Cardiac septum (tissue), 1 donor: ENCODE measurements around the gene CTXN1. TPM values are rescaled to one million over a fixed set of nuclear protein-coding genes. Genes with fewer than 3 reads are reported as not detected.

Experiments used
- DNase-seq: peaks from one replicate; pipeline ENCODE4 v3.0.0-alpha.2; 2020; ENCODE audit warnings: low spot score
- intact Hi-C: fragments of 100-400 bp; cut with DNase I; formaldehyde crosslinking; loops from one replicate; pipeline ENCODE4 v1.14.0; 2022
- total RNA-seq: library from RNA; stranded (reverse); fragmentation: NEBNext Ultra II Directional; extraction: Animal tissue kit (Norgen Biotek cat#: 25700); gene quantifications from one replicate; pipeline ENCODE4 v1.2.1, GENCODE V29; 2021
- donor health status: DM: no; HTN: no; CAD: no.

Gene CTXN1
- total RNA-seq, 1 donor from 2014 or later: 0.24 TPM

DNA sequence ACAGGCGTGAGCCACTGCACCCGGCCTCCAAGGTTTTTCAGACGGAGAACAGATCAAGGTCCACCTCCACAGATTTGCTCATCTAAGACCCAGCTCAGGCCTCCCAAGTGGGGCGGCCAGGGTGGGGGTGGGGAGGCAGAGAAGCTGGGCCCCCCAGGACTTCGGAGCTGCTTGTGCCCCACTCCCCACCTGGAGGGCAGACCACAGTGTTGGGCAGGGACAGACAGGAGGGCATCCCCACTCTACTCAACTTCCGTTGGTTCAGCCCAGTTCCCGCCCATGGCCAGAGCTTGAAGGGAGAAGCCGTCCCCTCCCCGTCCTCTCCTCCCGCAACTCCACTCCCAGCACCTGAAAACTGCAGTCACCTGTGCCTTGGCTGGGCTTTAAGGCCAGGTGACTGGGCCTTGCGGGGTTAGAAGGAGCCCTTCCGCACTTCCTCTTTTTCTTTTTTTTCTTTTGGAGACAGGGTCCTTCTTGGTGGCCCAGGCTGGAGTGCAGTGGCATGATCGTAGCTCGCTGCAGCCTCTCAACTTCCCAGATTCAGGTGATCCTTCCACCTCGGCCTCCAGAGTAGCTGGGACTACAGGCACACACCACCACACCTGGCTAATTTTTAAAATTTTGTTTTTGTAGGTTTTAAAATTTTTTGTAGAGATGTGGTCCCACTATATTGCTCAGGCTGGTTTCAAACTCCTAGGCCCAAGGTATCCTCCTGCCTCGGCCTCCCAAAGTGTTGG, 38.4 kb downstream of the CTXN1 start:
- DNase-seq: no peak
- intact Hi-C loops: no loop called here

DNA sequence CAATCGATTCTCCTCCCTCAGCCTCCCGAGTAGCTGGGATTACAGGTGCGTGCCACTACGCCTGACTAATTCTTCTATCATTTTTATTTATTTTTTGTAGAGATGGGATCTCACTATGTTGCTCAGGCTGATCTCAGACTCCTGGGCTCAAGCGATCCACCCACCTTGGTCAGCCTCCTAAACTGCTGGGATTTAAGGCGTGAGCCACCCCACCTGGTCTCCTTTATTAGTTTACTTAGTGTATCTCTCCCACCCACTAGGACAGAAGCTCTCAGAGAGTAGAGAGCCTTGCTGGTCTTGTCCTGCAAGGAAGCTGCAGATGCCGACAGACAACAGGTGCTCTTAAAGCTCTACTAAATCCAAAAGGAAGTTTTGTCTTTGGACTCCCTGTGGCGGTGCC, 40.1 kb downstream of the CTXN1 start:
- intact Hi-C loops: no loop called here
- DNase-seq: no peak

DNA sequence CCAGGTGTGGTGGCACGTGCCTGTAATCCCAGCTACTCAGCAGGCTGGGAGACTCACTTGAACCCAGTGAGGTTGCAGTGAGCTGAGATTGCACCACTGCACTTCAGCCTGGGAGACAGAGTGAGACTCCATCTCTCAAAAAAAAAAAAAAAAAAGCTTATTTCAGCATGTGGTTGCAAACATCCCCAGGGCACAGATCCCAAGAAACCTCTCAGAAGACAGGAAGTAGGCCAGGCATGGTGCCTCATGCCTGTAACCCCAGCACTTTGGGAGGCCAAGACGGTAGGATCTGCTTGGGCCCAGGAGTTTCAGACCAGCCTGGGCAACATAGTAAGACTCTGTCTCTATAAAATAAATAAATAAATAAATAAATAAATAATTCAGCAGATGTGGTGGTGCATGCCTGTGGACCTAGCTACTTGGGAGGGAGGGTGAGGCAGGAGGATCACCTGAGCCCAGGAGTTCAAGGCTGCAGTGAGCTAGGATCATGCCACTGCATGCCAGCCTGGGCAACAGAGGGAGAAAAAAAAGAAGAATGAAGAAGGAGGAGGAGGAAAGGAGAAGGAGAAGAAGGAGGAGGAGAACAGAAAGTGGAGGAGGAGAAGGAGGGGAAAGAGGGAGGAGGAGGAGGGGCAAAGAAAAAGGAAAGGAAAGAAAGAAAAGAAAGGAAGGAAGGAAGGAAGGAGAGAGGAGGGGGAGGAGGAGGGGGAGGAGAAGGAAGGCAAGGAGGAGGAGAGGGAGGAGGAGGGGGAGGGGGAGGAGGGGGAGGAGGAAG, 42.0 kb downstream of the CTXN1 start:
- DNase-seq: no peak
- intact Hi-C loops: no loop called here

DNA sequence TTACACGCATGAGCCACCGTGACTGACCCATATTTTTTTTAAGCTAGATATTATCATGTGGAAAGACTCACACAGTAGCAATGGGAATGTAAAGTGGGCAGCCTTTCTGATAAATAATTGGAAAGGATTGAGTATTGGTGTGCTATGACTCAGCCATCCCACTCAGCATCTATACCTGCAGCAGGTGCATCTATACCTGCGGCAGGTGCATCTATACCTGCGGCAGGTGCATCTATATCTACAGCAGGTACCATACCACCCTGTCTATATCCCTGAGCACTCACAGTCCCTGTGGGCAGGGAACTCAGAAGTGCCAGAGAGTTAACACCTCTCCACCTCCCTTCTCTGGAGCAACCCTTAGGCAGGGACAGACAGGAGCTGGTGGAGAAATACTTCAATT, 42.8 kb downstream of the CTXN1 start:
- DNase-seq: no peak
- intact Hi-C loops: no loop called here

DNA sequence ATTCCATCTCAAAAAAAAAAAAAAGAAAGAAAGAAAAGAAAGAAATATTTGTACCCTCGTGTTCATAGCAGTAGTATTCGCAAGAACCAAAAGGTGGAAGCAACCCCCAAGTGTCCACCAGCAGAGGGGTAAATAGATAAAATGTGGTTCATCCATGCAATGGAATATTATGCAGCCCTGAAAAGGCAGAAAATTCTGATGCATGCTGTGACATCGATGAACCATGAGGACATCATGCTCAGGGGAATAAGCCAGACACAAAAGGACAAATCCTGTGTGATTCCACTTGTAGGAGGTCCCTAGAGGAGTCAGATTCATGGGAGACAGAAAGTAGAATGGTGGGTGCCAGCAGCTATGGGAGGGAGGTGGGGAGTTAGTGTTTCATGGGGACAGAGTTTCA, 44.0 kb downstream of the CTXN1 start:
- intact Hi-C loops: no loop called here
- DNase-seq: no peak

DNA sequence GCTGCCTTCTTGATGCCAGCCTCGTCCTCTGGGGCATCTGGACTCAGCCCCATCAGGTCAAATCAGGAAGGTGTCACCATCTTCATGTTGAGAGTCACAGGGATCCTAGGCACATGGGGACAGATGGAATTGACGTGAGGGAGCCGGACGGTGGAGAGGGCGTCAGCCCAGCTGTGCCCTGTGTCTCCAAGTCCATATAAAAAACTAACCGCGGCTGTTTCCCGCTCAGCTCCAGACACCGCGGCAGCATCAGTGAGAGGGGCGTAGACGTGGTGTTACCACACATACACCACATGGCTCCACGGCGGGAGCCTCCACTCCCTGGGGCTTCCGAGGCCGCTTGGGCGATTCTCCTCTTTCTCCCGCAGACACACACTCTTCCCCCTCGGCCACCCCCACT, 46.1 kb downstream of the CTXN1 start:
- intact Hi-C loops: no loop called here
- no peak for DNase-seq

DNA sequence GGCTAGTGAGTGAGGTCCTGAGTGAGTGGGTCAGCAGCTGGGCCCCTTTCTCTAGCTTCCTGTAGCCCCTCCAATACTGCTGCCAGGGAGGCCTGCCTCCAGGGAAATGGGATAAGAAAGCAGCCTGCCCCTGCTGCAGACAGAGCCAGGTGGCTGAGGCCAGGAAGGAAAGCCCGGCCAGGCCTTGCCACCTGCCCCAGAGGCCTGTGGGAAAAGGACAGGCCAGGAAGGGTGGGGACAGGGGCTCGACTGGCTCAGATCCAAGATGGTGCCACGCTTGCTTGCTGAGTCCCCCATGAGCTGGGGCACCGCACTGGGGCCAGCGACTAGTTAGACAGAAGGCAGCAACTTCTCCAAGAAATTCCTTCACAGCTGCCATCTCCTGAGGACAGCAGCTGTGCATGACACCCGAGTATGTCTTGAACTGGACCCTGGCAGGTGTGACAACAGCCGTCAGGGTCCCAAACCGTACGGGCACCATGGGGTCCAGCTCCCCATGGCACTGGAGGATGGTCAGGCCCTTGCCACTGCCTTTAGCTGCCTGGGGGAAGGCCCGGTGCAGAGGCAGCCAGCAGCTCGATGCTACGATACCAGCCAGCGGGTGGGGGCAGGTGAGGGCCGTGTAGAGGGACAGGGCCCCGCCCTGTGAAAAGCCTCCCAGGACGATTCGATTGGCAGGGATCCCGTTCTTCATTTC, 46.7 kb downstream of the CTXN1 start:
- intact Hi-C loops: no loop called here
- DNase-seq: no peak

DNA sequence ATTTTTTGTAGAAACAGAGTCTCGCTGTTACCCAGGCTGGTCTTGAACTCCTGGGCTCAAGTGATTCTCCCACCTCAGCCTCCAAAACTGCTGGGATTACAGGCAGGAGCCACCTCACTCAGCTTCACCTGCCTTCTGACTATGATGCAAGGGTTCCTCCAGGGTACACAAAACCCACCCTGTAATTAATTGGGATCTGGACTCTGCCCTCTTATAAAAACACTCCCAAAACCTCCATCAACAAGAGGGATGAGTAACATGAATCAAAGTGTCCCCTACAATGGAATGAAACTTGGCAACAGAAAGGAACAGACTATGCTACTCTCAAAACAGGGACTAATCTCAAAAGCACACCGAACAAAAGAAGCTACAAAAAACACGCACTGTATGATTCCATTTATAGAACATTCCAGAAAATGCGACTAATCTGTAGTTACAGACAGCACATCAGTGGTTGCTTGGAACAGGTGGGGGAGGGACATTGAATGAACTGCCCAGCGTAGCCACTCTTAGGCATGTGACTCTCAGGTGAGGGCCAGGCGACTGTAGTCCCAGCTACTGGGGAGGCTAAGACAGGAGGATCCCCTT, 48.6 kb downstream of the CTXN1 start:
- intact Hi-C loops: no loop called here
- DNase-seq: no peak

DNA sequence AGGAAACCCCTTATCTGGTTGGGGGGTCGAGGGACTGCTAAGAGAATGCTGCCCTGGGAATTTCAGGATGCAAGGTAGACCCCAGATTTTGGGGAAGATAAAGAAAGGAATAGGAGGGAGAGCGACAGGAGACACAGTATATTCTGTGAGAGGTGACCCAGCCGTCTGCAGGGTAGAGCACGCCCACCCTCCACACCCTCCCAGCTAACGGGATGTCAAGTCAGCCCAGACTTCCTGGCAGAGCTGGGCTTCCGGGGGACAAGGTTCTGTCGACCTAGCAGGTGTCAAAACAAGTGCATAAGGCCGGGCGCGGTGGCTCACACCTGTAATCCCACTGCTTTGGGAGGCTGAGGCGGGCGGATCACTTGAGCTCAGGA, 51.0 kb downstream of the CTXN1 start:
- DNase-seq: no peak
- intact Hi-C loops: no loop called here

Other genes starting within 250 kb of the CTXN1 start
- gene MCEMP1, start 249.0 kb downstream of the CTXN1 start, total RNA-seq: 0.54 TPM
- 77.0 TPM for gene TRAPPC5, start 245.3 kb downstream of the CTXN1 start, total RNA-seq
- not detected for gene FCER2, start 224.0 kb downstream of the CTXN1 start, total RNA-seq
- 0.92 TPM for gene CLEC4G, start 194.0 kb downstream of the CTXN1 start, total RNA-seq
- 7.6 TPM for gene CD209, start 178.6 kb downstream of the CTXN1 start, total RNA-seq
- not detected for gene CLEC4M, start 162.9 kb downstream of the CTXN1 start, total RNA-seq
- gene EVI5L, start 95.9 kb downstream of the CTXN1 start, total RNA-seq: 23.6 TPM
- 0.13 TPM for gene PRR36, start 51.7 kb downstream of the CTXN1 start, total RNA-seq
- 0.30 TPM for gene LRRC8E, start 37.6 kb downstream of the CTXN1 start, total RNA-seq
- gene MAP2K7, start 22.3 kb downstream of the CTXN1 start, total RNA-seq: 28.6 TPM
- 3.0 TPM for gene TGFBR3L, start 11.3 kb downstream of the CTXN1 start, total RNA-seq
- 12.3 TPM for gene SNAPC2, start 5.8 kb downstream of the CTXN1 start, total RNA-seq
- gene TIMM44, start 17.5 kb upstream of the CTXN1 start, total RNA-seq: 82.6 TPM
- 55.2 TPM for gene ELAVL1, start 79.5 kb upstream of the CTXN1 start, total RNA-seq
- not detected for gene CCL25, start 126.6 kb upstream of the CTXN1 start, total RNA-seq
- not detected for gene FBN3, start 223.5 kb upstream of the CTXN1 start, total RNA-seq